Naive B cell (primary cell): ENCODE data around the gene CCDC136. TPM values are rescaled to one million over a fixed set of nuclear protein-coding genes. Genes with fewer than 3 reads are reported as not detected.
A peak's percentile ranks its signal among the peaks of the same experiment; 100 is the strongest.

Experiments used
- ATAC-seq, 2 donors: fragments of 150-1000 bp; cut with Tn5 transposase; 2 replicates each; pipeline ENCODE4 v1.10.0; 2021; ENCODE audit warnings: low read depth in 2 of 2, mild to moderate bottlenecking in 2 of 2, moderate library complexity in 2 of 2
- DNase-seq: peaks from one replicate; pipeline ENCODE4 v3.0.0; 2022
- H3K27ac Mint-ChIP-seq, 6 donors: one replicate each; pipeline ENCODE4 v1.8.0; 2020 to 2022; ENCODE audit warnings: mild to moderate bottlenecking in 6 of 6, mixed read lengths in 6 of 6, moderate library complexity in 5 of 6, inconsistent platforms in 2 of 6
- H3K27me3 Mint-ChIP-seq, 3 donors: one replicate each; pipeline ENCODE4 v1.8.0; 2021 to 2022; ENCODE audit warnings: mixed read lengths in 3 of 3, mild to moderate bottlenecking in 1 of 3
- H3K36me3 Mint-ChIP-seq, 2 donors: one replicate each; pipeline ENCODE4 v1.8.0; 2020 to 2022; ENCODE audit warnings: mixed read lengths in 2 of 2, inconsistent platforms in 1 of 2, mild to moderate bottlenecking in 1 of 2
- H3K4me1 Mint-ChIP-seq, 3 donors: one replicate each; pipeline ENCODE4 v1.8.0; 2020 to 2022; ENCODE audit warnings: mixed read lengths in 3 of 3, inconsistent platforms in 1 of 3, mild to moderate bottlenecking in 1 of 3, moderate library complexity in 1 of 3
- H3K4me3 Mint-ChIP-seq, 8 donors: one replicate each; pipeline ENCODE4 v1.8.0; 2020 to 2022; ENCODE audit warnings: mild to moderate bottlenecking in 8 of 8, mixed read lengths in 8 of 8, moderate library complexity in 8 of 8, inconsistent platforms in 2 of 8
- H3K9me3 Mint-ChIP-seq, 7 donors: one replicate each; pipeline ENCODE4 v1.8.0; 2020 to 2022; ENCODE audit warnings: mixed read lengths in 7 of 7, mild to moderate bottlenecking in 5 of 7, inconsistent platforms in 2 of 7, moderate library complexity in 1 of 7
- polyA plus RNA-seq, 6 donors: library from polyadenylated mRNA; unstranded; fragments of 300-500 nt; fragmentation: Illumina TruSeq; gene quantifications; one replicate each; pipeline ENCODE4 v1.2.3, GENCODE V29; 2021; ENCODE audit warnings: low read depth in 6 of 6

Gene CCDC136
- polyA plus RNA-seq, 6 donors from 2014 or later, result 0.08 to 0.38 (median 0.34) TPM; not detected in 3

DNA sequence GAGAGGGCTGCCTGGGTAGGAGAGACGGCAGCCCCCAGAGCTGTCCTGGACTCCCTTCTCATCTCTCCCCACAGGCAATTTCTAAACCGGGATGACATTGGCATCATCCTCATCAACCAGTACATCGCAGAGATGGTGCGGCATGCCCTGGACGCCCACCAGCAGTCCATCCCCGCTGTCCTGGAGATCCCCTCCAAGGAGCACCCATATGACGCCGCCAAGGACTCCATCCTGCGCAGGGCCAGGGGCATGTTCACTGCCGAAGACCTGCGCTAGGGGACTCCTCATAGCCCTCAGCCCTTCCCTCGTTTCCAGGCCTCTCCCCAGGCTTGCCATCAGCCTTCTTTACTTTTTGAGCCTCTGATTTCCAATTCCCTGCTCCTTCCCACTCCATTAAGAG lies 73.5 kb downstream of the CCDC136 start:
- Mint-ChIP-seq H3K4me1 (peaks cover 37 to 54% (median 52%) of the 10 kb centered on the region in 3 donors), H3K27me3 (peaks cover 2 to 12% (median 5%) of the 10 kb centered on the region in 3 donors), H3K36me3 (peaks cover 0 to 28% of the 10 kb centered on the region in 2 donors), H3K27ac (peak overlapping the region in 4 of 6 donors; percentile 38 to 83 (median 68)), H3K9me3 (no peaks in the 10 kb centered on the region), H3K4me3 (peak overlapping the region in 4 of 8 donors; percentile 36 to 64 (median 39))
- ATAC-seq (no peak), DNase-seq (no peak)

DNA sequence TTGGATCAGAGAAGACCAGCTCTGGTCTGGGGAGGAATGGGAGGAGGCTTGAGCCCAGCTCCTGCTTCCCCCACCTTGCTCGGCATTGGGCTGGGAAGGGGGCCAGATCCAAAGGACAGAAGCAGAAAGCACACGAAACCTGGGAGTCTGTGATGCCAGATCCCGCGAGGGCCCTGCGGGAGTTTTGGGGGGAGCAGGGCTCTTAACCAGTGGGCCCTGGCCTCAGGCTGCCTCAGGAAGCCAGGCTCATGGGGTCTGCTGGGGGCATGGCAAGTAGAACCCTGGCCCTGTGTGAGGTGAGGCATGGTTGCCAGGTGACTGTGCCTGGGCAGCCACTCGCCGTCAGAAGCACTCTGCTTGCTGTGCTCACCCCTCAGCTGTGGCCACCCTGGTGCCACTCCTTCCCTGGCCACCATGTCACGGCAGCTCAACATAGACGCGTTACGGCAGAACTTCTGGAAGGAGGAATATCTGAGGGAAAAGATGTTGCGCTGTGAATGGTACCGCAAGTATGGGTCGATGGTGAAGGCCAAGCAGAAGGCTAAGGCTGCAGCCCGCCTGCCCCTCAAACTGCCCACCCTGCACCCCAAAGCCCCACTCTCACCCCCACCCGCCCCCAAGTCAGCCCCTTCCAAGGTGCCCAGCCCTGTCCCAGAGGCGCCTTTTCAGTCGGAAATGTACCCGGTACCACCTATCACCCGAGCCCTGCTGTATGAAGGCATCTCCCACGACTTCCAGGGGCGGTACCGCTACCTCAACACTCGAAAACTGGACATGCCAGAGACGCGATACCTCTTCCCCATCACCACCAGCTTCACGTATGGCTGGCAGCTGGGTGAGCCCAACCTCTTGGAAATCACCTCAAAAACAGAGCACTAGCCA lies 74.5 kb downstream of the CCDC136 start:
- Mint-ChIP-seq H3K4me1 (peaks cover 45 to 63% (median 55%) of the 10 kb centered on the region in 3 donors), H3K4me3 (peak overlapping the region in 2 of 8 donors; percentile 26 to 64), H3K27me3 (peaks cover 4 to 22% (median 14%) of the 10 kb centered on the region in 3 donors), H3K36me3 (peaks cover 0 to 28% of the 10 kb centered on the region in 2 donors), H3K9me3 (no peaks in the 10 kb centered on the region), H3K27ac (peak overlapping the region in 2 of 6 donors; percentile 70 to 83)
- DNase-seq (no peak), ATAC-seq (no peak)

DNA sequence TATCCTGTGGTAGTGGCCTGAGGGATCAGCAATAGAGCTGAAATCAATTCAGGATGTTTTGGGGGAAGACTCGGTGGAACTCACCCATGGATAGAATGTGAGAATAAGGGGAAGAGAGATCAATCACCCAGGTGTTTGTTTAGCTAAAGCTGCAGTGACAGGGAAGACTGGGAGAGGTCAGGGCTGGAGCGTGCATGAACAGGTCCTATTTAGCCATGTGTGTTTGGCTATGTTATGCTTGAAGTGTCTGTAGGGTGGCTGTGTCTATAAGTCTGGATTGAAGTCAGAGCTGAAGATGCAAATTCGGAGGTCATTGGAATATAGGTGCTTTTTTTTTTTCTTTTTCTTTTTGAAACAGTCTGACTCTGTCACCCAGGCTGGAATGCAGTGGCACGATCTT lies 75.5 kb downstream of the CCDC136 start:
- peaks cover 41 to 61% (median 53%) of the 10 kb centered on the region in 3 donors for H3K4me1 Mint-ChIP-seq
- DNase-seq, result no peak
- H3K4me3 Mint-ChIP-seq, result peak overlapping the region in 3 of 8 donors; percentile 9 to 58 (median 36)
- H3K27ac Mint-ChIP-seq, result peak overlapping the region in 2 of 6 donors; percentile 55 to 62
- H3K27me3 Mint-ChIP-seq, result peaks cover 8 to 23% (median 14%) of the 10 kb centered on the region in 3 donors
- no peaks in the 10 kb centered on the region for H3K9me3 Mint-ChIP-seq
- H3K36me3 Mint-ChIP-seq, result peaks cover 0 to 28% of the 10 kb centered on the region in 2 donors
- ATAC-seq, result no peak

DNA sequence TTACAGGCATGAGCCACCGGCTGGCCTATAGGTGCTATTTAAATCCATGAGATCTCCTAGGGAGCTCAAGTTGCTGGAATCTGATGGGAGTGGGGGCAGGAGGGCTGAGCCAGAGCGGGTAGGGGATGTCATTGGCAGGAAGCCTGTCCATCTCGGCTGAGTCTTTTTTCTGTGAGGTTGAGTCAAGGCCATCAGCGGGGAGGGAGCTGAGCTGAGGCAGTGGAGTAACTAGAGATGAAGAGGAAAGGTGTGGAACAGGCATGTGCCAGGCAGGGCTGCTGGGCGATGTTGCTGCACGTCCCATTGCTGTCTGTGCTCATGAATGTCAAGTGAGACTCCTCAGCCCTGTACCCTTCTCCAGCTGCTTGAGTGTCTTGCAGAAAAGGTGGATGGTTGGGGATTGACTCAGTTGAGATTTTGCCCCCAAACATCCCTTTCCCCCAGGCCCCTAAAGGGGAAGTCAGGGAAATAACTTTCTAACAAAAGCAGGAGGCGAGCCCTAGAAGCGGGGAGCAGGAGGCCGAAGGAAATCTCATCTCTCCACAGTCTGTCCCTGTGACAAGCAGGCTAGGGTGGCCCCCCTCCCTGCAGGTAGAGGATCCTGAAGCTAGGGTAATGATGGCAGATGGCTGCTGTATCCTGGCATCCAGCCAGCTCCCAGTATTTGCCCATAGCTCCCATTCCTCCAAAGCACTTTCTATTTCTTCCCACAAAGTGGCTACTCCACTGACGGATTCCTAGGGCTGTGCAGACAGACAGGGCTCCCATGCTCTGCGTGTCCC lies 76.3 kb downstream of the CCDC136 start:
- ATAC-seq, result no peak
- H3K4me3 Mint-ChIP-seq, result peak overlapping the region; percentile 9 to 86 (median 61)

DNA sequence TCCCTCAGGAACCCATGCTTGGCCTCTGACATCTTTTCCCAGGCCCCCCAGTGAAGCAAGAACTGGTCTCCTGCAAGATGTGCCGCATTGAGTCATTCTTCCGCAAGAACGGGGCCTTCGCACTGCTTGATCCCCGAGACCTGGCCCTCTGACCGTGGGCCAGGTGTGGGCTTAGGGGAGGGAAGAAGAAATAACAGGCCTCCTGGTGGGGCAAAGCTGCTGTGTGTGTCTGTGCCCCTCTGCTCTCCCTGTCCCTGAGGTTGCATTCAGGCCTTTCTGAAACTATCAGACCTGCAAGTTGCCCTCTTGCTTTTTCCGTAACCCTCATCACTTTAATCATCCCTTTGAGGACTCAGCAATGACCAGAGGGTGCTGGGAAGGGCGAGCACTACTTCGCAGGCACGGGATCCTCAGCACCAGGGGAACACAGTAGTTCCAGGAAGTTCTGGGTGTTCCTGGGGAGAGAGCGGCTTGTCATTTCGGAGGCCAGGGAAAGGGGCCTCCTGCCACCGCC lies 76.9 kb downstream of the CCDC136 start:
- Mint-ChIP-seq H3K27ac (peak overlapping the region in 1 of 6 donors; percentile 80), H3K4me1 (peaks cover 29 to 53% (median 41%) of the 10 kb centered on the region in 3 donors), H3K9me3 (no peaks in the 10 kb centered on the region), H3K4me3 (peak overlapping the region; percentile 9 to 86 (median 67)), H3K36me3 (peaks cover 0 to 20% of the 10 kb centered on the region in 2 donors), H3K27me3 (peaks cover 8 to 23% (median 14%) of the 10 kb centered on the region in 3 donors)
- ATAC-seq, result no peak
- no peak for DNase-seq

More for the DNA sequence above, 76.3 kb downstream of the CCDC136 start:
- no peak for DNase-seq
- Mint-ChIP-seq H3K27me3 (peaks cover 8 to 23% (median 14%) of the 10 kb centered on the region in 3 donors), H3K27ac (peak overlapping the region in 2 of 6 donors; percentile 62 to 80), H3K36me3 (peaks cover 0 to 21% of the 10 kb centered on the region in 2 donors), H3K9me3 (no peaks in the 10 kb centered on the region), H3K4me1 (peaks cover 34 to 53% (median 47%) of the 10 kb centered on the region in 3 donors)

DNA sequence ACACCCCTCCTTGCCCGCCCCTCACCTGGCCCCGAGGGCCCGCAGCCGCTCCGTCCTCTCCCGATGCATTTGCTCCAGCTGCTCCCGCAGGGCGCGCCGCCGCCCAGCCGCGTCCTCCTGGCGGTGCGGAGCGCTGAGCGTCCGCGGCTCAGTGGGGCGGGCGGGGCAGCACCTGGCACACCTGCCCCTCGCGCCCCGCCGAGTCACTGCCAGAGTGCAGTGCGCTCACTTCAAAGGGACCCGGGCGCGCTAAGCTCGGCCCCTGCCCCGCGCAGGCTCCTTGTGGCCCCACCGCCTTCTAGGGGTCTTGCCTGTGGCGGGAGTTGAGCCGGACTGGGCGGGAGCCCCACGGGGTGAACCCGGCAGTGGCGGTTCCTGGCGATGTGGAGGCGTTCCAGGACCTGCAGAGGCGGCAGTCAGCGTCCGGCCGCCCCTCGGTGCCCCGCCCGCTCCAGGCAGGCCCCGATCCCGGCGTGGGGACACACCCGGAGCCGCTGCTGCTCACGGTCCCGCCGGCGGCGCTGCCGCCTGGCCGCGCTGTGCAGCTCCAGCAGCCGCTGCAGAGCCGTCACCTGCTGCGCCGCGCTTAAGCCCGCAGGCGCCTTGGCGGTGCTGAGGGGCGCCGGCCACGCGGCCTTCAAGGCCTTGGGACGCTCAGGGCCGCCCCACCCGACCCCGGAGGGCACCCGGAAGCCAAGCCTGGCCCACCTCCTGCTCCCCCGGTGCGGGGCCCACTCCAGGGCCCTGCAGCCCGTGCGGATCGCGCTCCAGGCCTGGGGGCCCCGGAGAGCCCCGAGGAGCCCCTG lies 77.6 kb downstream of the CCDC136 start:
- Mint-ChIP-seq H3K27ac (no peak overlapping the region), H3K9me3 (no peaks in the 10 kb centered on the region), H3K4me3 (peak overlapping the region in 7 of 8 donors; percentile 9 to 86 (median 68)), H3K27me3 (peaks cover 8 to 23% (median 14%) of the 10 kb centered on the region in 3 donors), H3K36me3 (peaks cover 0 to 20% of the 10 kb centered on the region in 2 donors), H3K4me1 (peaks cover 28 to 53% (median 37%) of the 10 kb centered on the region in 3 donors)
- peak; percentile 76 to 81 for ATAC-seq
- DNase-seq, result peak; percentile 42

DNA sequence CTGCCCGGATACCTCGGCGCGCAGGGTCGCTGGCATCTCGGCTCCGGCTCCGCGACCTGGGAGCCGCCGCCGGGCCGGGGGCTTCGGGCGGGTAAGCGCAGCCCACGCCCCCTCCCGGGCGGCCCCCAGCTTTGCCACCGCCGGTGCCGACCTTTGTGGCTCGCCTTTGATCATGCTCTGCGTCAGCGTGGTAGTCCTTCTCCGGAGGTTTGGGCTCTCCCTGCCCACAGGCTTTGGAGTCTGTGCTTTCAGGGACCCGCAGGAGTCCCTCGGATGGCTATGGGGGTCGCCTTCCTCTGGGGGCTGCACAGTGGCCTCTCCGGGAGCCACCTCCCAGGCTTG lies 78.1 kb downstream of the CCDC136 start:
- Mint-ChIP-seq H3K27ac (peak overlapping the region in 1 of 6 donors; percentile 74), H3K9me3 (no peaks in the 10 kb centered on the region), H3K27me3 (peaks cover 8 to 23% (median 14%) of the 10 kb centered on the region in 3 donors), H3K4me3 (peak overlapping the region; percentile 68 to 87 (median 83)), H3K4me1 (peaks cover 23 to 49% (median 37%) of the 10 kb centered on the region in 3 donors), H3K36me3 (peaks cover 0 to 20% of the 10 kb centered on the region in 2 donors)
- DNase-seq, result no peak
- peak; percentile 3 to 13 for ATAC-seq

DNA sequence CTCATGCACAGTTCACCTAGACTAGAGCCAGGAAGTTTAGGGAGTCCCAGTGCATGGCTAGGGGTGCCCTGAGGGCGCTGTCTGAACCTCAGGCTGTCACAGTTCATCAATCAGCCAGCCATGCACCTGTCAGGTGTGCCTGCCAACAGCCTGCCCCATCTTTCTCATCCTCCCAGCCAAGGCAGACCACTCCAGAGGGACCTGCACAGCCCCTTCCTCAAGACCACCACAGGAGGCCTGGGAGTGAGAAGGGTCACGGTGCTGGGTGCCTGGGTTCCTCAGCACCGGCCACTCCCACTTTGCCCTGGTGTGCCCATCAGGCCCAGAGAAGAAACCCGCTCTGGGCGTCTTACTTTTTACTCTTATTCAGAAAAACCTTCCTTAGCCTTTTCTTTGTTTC lies 79.3 kb downstream of the CCDC136 start:
- ATAC-seq (no peak), DNase-seq (no peak)
- H3K4me3 Mint-ChIP-seq, result peak overlapping the region; percentile 31 to 87 (median 72)
- peak overlapping the region in 2 of 6 donors; percentile 36 to 87 for H3K27ac Mint-ChIP-seq
- no peaks in the 10 kb centered on the region for H3K9me3 Mint-ChIP-seq
- peaks cover 0 to 9% of the 10 kb centered on the region in 2 donors for H3K36me3 Mint-ChIP-seq
- H3K4me1 Mint-ChIP-seq, result peaks cover 14 to 37% (median 25%) of the 10 kb centered on the region in 3 donors
- peaks cover 12 to 23% (median 14%) of the 10 kb centered on the region in 3 donors for H3K27me3 Mint-ChIP-seq

Other genes with a start within 250 kb of the CCDC136 start
- under 1 TPM in 2 of 6 donors, not detected in 4; 0.05 to 0.08 TPM for gene GARIN1A, start 119.7 kb upstream of the CCDC136 start, polyA plus RNA-seq
- 10 to 100 TPM; 19.2 to 29.6 (median 21.0) TPM for gene CALU, start 52.6 kb upstream of the CCDC136 start, polyA plus RNA-seq
- gene OPN1SW, start 16.2 kb upstream of the CCDC136 start, polyA plus RNA-seq, result not detected
- not detected for gene FLNC, start 38.4 kb downstream of the CCDC136 start, polyA plus RNA-seq
- 100 to 1,000 TPM; 341 to 599 (median 381) TPM for gene ATP6V1F, start 70.9 kb downstream of the CCDC136 start, polyA plus RNA-seq
- under 1 TPM in 4 of 6 donors, not detected in 2; 0.29 to 0.78 (median 0.37) TPM for gene KCP, start 118.7 kb downstream of the CCDC136 start, polyA plus RNA-seq
- gene IRF5, start 146.0 kb downstream of the CCDC136 start, polyA plus RNA-seq, result 10 to 100 TPM; 54.4 to 78.0 (median 58.5) TPM